ENCODE data around the gene MPZL2.

MPZL2 gene

GRCh38 chr11:118306556-118306955 lies 42.5 kb upstream of the MPZL2 start:
- DNase-seq (ENCODE audit: extremely low read depth, low read depth) = no peak
- TF ChIP-seq CTCF (IDR thresholded peaks at IDR 0.05; ENCODE audit: low read depth, low read length) = no peak

- TF ChIP-seq CTCF (IDR thresholded peaks at IDR 0.05; ENCODE audit: low read depth, low read length) = no peak
- no peak for DNase-seq (ENCODE audit: extremely low read depth, low read depth)
These were observed 41.6 kb upstream of the MPZL2 start for GRCh38 chr11:118305726-118306125.

GRCh38 chr11:118304568-118305248 lies 40.6 kb upstream of the MPZL2 start, which contains the start of gene CD3E:
Gene CD3E (plus strand): TSS chr11:118304730. CDS start chr11:118304953, 223 bp downstream.
- no peak for TF ChIP-seq CTCF (IDR thresholded peaks at IDR 0.05; ENCODE audit: low read depth, low read length)
- no peak for DNase-seq (ENCODE audit: extremely low read depth, low read depth)

- DNase-seq (ENCODE audit: extremely low read depth, low read depth) = no peak
These were observed 40.1 kb upstream of the MPZL2 start for GRCh38 chr11:118304227-118304567.

GRCh38 chr11:118301600-118302195 lies 37.6 kb upstream of the MPZL2 start:
- TF ChIP-seq CTCF (IDR thresholded peaks at IDR 0.05; ENCODE audit: low read depth, low read length) = no peak
- DNase-seq (ENCODE audit: extremely low read depth, low read depth) = no peak

More at GRCh38 chr11:118304227-118304567, 40.1 kb upstream of the MPZL2 start:
- TF ChIP-seq CTCF (IDR thresholded peaks at IDR 0.05; ENCODE audit: low read depth, low read length) = no peak

- peak; percentile 48 for TF ChIP-seq CTCF (IDR thresholded peaks at IDR 0.05; ENCODE audit: low read depth, low read length)
- DNase-seq (ENCODE audit: extremely low read depth, low read depth) = no peak
These were observed 31.8 kb upstream of the MPZL2 start for GRCh38 chr11:118295815-118296454.

- DNase-seq (ENCODE audit: extremely low read depth, low read depth) = no peak
- TF ChIP-seq CTCF (IDR thresholded peaks at IDR 0.05; ENCODE audit: low read depth, low read length) = no peak
These were observed 31.1 kb upstream of the MPZL2 start for GRCh38 chr11:118295199-118295598.

Measured in AG09319 (cell line).